LNCaP clone FGC (cell line): ENCODE measurements around the gene KRTAP10-1.
"Not testable (repeated sequence)": the region's sequence is repeated elsewhere in the genome, so short reads cannot be mapped to it uniquely, and the experiment has no call there.

Experiments
- DNase-seq: peaks from one replicate; pipeline ENCODE4 v3.0.0-alpha.2; 2011; ENCODE audit warnings: low read depth
- H3K4me3 ChIP-seq: 2 replicates; pipeline ENCODE4 v1.5.1; 2011; ENCODE audit warnings: mild to moderate bottlenecking, low read depth, low read length, control low read depth
- TF ChIP-seq, protein P1 (sequence below): IDR thresholded peaks from 2 replicates; pipeline ENCODE4 v1.5.1; 2012; ENCODE audit warnings: mild to moderate bottlenecking; ENCODE audit not compliant: control insufficient read depth, insufficient read depth; ENCODE audit errors: extremely low read depth

KRTAP10-1 gene

DNA sequence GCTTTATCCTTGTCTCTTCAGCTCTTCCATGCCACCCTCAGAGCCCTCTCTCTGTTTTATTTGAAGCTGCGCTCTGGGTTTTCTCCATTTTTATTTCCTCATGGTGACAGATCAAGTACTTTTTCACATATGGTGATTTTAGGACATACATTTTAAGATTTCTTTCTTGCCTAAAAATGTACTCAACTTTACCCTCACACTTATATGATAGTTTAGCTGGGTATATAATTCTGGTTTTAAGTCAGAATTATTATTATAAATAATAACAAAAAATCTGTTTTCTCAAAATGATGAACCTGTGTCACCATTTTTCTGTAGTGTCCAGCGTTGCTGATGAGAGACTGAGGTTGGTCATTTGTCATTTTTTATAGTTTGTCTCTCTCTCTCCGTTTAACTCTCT is 41.2 kb upstream of the KRTAP10-1 start:
- no peak for DNase-seq
- TF ChIP-seq, protein P1, sequence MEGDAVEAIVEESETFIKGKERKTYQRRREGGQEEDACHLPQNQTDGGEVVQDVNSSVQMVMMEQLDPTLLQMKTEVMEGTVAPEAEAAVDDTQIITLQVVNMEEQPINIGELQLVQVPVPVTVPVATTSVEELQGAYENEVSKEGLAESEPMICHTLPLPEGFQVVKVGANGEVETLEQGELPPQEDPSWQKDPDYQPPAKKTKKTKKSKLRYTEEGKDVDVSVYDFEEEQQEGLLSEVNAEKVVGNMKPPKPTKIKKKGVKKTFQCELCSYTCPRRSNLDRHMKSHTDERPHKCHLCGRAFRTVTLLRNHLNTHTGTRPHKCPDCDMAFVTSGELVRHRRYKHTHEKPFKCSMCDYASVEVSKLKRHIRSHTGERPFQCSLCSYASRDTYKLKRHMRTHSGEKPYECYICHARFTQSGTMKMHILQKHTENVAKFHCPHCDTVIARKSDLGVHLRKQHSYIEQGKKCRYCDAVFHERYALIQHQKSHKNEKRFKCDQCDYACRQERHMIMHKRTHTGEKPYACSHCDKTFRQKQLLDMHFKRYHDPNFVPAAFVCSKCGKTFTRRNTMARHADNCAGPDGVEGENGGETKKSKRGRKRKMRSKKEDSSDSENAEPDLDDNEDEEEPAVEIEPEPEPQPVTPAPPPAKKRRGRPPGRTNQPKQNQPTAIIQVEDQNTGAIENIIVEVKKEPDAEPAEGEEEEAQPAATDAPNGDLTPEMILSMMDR, result no peak
- no peak overlapping the region for H3K4me3 ChIP-seq

DNA sequence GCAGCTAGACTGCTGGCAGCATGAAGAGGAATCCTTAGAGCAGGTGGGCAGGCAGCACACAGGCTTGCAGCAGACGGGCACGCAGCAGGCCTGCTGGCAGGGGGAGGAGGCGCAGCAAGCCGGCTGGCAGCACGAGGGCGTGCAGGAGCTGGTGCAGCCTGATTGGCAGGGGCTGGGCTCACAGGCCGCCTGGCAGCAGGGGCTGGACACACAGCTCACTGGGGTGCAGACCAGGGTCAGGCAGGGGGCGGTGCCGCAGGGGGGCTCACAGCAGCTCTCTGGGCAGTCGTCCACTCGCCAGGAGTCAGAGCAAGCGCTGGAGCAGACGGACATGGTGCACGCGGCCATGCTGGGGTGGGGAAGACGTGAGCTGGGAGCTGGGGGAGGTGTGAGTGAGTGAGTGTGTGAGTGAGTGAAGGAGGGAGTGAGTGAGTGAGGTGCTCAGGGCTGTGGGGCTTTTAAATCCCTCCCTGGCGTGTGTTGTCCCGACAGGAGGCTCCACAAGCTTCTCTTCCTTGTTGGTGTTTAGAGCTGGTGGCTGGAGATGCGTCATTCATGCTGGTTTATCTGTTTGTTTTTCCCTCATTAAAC is 40.3 kb upstream of the KRTAP10-1 start, which contains the start of gene KRTAP10-5:
Gene KRTAP10-5, minus strand, starts transcription at position 374 of the 591 bp plus-strand sequence. Its CDS starts 26 bp downstream, at position 348.
- DNase-seq, H3K4me3 ChIP-seq: not testable (repeated sequence)

DNA sequence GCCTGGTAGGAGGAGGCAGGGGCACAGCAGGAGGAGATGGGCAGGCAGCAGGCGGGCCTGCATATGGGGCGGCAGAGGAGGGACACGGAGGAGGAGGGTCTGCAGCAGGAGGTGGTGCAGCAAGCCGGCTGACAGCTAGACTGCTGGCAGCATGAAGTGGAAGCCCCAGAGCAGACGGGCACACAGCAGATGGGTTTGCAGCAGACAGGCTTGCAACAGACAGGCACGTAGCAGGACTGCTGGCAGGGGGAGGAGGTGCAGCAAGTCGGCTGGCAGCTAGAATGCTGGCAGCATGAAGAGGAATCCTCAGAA is 39.8 kb upstream of the KRTAP10-1 start:
- DNase-seq, result no peak
- TF ChIP-seq, protein P1, result no peak
- no peak overlapping the region for H3K4me3 ChIP-seq

DNA sequence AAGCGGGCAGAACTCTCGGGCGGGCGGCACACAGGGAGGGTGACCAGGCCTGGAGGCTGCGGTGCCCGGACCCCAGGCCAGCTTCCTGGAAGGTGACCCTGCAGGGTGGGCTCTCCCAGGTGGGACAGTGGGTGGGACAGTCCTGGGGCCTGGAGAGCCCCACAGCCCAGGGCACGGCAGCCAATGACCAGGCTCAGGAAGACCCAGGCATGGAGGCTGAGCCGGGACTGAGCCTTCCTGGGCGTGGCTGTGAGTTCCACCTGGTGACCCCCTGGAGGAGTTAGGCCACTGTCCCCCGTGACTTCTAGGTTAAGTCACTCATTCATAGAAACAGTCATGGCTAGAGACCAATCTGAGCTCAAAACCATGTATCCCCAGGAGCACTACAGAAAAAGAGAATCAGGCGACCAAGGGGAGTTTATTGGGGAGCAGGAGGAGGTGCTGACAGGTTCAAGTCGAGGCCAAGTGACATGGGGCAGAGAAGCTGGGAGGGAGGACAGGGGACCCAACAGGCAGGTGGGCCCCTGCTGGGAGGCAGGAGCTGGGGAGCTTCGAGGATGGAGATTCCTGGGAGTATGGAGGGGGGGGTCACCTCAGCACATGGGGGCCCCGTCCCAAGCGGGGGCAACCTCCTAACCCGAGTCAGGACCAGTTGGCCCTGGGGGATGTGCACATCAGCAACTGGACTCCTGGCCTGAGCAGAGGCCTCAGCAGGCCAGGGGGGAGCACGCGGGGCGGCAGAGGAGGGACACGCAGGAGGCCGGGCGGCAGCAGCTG is 39.2 kb upstream of the KRTAP10-1 start:
- TF ChIP-seq, protein P1, result no peak
- no peak overlapping the region for H3K4me3 ChIP-seq
- no peak for DNase-seq

DNA sequence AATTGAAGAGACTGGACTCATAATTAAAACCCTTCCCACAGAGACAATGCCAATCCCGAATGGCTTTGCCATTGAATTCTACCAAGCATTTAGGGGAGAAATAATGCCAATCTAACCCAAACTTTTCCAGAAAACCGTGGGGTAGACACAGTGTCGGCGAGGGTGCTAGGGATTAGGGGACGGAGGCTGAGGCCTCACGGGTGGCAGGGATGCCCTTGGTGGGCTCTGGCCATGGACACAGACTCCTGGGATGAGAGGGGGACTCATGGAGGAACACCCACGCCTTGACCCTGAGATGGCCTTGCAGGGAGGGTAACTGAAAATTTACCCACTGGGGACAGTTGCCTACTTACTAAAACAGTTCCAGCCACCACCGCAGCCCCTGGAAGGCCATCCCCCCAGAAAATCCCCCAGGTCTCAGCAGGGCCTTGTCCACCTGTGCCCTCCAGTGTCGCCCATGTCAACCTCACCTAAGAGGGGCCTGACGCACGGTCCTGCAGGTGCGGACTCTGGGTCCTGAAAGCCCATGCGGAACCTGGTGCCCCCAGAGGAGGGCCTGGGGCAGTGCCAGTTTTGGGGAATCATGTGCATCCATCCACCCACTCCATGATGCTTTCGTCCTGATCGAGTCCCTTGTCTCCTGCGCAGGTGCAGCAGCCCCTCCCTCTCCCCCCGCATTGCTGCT is 38.5 kb upstream of the KRTAP10-1 start:
- TF ChIP-seq, protein P1, result no peak
- no peak for DNase-seq
- H3K4me3 ChIP-seq, result no peak overlapping the region

DNA sequence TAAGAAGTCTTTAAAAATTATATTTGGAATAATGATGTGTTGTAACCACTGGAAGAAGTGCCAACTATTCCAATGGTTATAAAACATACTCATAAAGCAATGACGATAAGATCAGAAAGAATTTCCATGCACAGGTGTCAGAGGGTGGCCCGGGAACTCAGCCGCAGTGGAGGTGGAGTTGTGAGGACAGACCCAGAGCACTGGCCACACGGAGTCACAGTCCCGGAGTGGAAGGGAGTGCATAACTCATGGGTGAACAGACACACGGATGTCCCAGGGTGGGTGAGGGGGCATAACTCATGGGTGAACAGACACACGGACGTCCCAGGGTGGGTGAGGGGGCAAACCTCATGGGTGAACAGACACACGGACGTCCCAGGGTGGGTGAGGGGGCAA is 36.0 kb upstream of the KRTAP10-1 start:
- no peak for DNase-seq
- H3K4me3 ChIP-seq, result no peak overlapping the region
- TF ChIP-seq, protein P1, result no peak

DNA sequence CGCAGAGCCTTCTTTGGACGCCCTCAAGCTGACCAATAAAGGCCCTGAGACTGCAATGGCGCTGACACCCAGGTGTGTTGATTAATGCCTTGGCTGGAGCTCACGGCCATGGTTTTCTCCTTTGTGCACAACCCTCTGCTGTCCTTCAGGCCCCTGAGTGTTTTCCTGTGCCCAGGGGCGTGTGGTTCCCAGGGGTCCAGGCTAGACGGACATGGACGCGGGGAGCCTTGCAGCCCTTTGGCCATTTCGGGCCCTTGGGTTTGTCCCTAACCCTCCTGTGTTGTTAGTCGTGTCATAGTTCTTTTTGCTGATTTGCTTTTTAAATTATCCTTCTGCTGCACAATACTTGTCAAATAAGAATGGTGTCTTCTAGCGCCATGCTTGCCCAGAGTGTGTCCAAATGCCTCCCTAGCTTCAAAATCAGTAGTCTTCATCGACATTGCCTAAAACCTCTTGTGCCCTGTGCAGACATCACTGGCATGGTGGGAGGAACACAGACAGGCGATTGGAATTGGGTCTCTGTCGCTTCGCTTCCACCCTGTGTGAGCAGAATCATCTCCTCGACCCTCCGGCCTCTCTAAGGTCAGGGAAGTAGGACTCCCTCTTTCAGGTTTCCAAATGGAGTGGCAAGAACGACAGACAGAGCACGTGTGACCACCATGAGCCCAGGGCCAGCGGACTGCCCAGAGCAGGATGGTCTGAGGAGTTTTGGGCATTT is 35.5 kb upstream of the KRTAP10-1 start:
- no peak for DNase-seq
- H3K4me3 ChIP-seq, result no peak overlapping the region
- TF ChIP-seq, protein P1, result no peak
